GM12878 (cell line): ENCODE results near the gene CHCHD3. TPM values are rescaled to one million over a fixed set of nuclear protein-coding genes. Genes with fewer than 3 reads are reported as not detected.

Experiments used
- ATAC-seq: fragments of 200-7000 bp; cut with Tn5 transposase; 3 replicates; pipeline ENCODE4 v1.9.1; 2020; ENCODE audit warnings: mild to moderate bottlenecking, moderate library complexity
- BruUV-seq: library from RNA; stranded (reverse); fragments of 400-500 nt; replicated peaks from 2 replicates; lab custom pipeline; 2021; lab: Mats Ljungman, UMichigan
- CTCF ChIA-PET: fragments of 300-600 bp; sonication (Branson Sonifier 250); formaldehyde crosslinking; extraction: SDS; loops from one replicate; lab custom pipeline; 2021; ENCODE audit warnings: inconsistent platforms; lab: Yijun Ruan, JAX
- POLR2A ChIA-PET: fragments of 350-600 bp; formaldehyde crosslinking; extraction: SDS; loops from one replicate; lab custom pipeline; 2021; ENCODE audit warnings: inconsistent platforms; lab: Charles Lee
- RAD21 ChIA-PET: fragments of 300-600 bp; sonication (Branson Sonifier 250); formaldehyde crosslinking; loops from one replicate; lab custom pipeline; 2023; ENCODE audit warnings: antibody characterized with exemption; ENCODE audit not compliant: unreplicated experiment; lab: Charles Lee
- SMC1A ChIA-PET: fragments of 300-600 bp; sonication (Branson Sonifier 250); formaldehyde crosslinking; loops from one replicate; lab custom pipeline; 2023; ENCODE audit not compliant: unreplicated experiment, uncharacterized antibody; lab: Charles Lee
- DNase-seq: peaks from one replicate; pipeline ENCODE4 v3.0.0-alpha.2; 2011; ENCODE audit warnings: low read depth, low spot score
- FAIRE-seq: peaks from 3 replicates; lab custom pipeline; 2011; peaks lifted over from hg19 to GRCh38; lab: Jason Lieb, UNC
- H2AFZ ChIP-seq: 2 replicates; pipeline ENCODE4 v1.6.0; 2011; ENCODE audit warnings: low read depth, low read length, control low read depth; ENCODE audit not compliant: control insufficient read depth
- H3K27ac ChIP-seq: 2 replicates; pipeline ENCODE4 v1.5.1; 2011; ENCODE audit warnings: control low read depth; ENCODE audit not compliant: control insufficient read depth, insufficient read depth
- H3K27me3 ChIP-seq, 2 experiments: replicated peaks in 1 of 2; 2 replicates each; pipeline versions ENCODE4 v1.6.0 to v1.6.1; 2011; ENCODE audit warnings: low read length in 1 of 2; ENCODE audit not compliant: control insufficient read depth in 2 of 2, insufficient read depth in 2 of 2
- H3K36me3 ChIP-seq, 2 experiments: 2 replicates each; pipeline ENCODE4 v1.5.1; 2011; ENCODE audit warnings: low read length in 1 of 2; ENCODE audit not compliant: control insufficient read depth in 2 of 2, insufficient read depth in 2 of 2
- H3K4me1 ChIP-seq: 2 replicates; pipeline ENCODE4 v1.6.1; 2011; ENCODE audit warnings: mild to moderate bottlenecking, low read length, moderate library complexity, mixed read lengths; ENCODE audit not compliant: control insufficient read depth, insufficient read depth
- H3K4me2 ChIP-seq: 2 replicates; pipeline ENCODE4 v1.6.0; 2011; ENCODE audit warnings: control low read depth; ENCODE audit not compliant: control insufficient read depth, insufficient read depth
- H3K4me3 ChIP-seq: fragments of 200-600 bp; sonication (generic); 2 replicates; pipeline ENCODE4 v1.5.1; 2016
- H3K79me2 ChIP-seq: 2 replicates; pipeline ENCODE4 v1.6.0; 2011; ENCODE audit warnings: low read length; ENCODE audit not compliant: control insufficient read depth, insufficient read depth
- H3K9ac ChIP-seq: 2 replicates; pipeline ENCODE4 v1.8.0; 2011; ENCODE audit warnings: low read length, control low read depth, mixed read lengths; ENCODE audit not compliant: control insufficient read depth, insufficient read depth
- H3K9me3 ChIP-seq: replicated peaks from 3 replicates; pipeline ENCODE4 v1.5.1; 2011; ENCODE audit warnings: mild to moderate bottlenecking, low read length; ENCODE audit not compliant: control insufficient read depth, insufficient read depth
- H4K20me1 ChIP-seq: 2 replicates; pipeline ENCODE4 v1.6.0; 2011; ENCODE audit not compliant: control insufficient read depth, insufficient read depth
- IKZF1 ChIP-seq: fragments of 450-650 bp; conservative IDR thresholded peaks from 2 replicates; pipeline ENCODE4 v1.6.1; 2017; ENCODE audit warnings: antibody characterized with exemption, mild to moderate bottlenecking
- KAT2A ChIP-seq: conservative IDR thresholded peaks from 2 replicates; pipeline ENCODE4 v1.6.1; 2011; ENCODE audit warnings: low read depth, low read length; ENCODE audit not compliant: control insufficient read depth
- NFIC ChIP-seq: IDR thresholded peaks from 2 replicates; pipeline ENCODE4 v1.6.1; 2012; ENCODE audit warnings: low read depth, mild to moderate bottlenecking, inconsistent platforms, low read length, moderate library complexity
- NFYB ChIP-seq: IDR thresholded peaks from 2 replicates; pipeline ENCODE4 v1.6.1; 2011; ENCODE audit warnings: low read depth, mild to moderate bottlenecking, low read length, improper control_type of control experiment, moderate library complexity; ENCODE audit not compliant: insufficient read depth
- ZNF274 ChIP-seq: IDR thresholded peaks from one replicate; pipeline ENCODE4 v1.8.0; 2011; ENCODE audit not compliant: insufficient read length, insufficient read depth
- WGBS: methylation state at CpG from one replicate; pipeline ENCODE4 v1.1.6; 2016; ENCODE audit warnings: low lambda C conversion rate; ENCODE audit not compliant: insufficient replicate concordance, insufficient coverage; ENCODE audit errors: missing lambda C conversion rate; 5-methylcytosine and 5-hydroxymethylcytosine counted together
- in situ Hi-C: fragments of 300-500 bp; cut with MboI; formaldehyde crosslinking; loops from 9 replicates; pipeline ENCODE4 v1.14.3; 2018; ENCODE audit warnings: mixed read lengths
- intact Hi-C: fragments of 100-400 bp; cut with micrococcal nuclease; formaldehyde crosslinking; loops from one replicate; pipeline ENCODE4 v1.14.2; 2022; ENCODE audit not compliant: unreplicated experiment
- polyA plus RNA-seq, 11 experiments: library from polyadenylated mRNA; depleted of rRNA in 4 of 11; unstranded in 6 of 11; stranded (reverse) in 5 of 11; fragments of >200 nt; fragmentation: Nextera tagmentation in 4 of 11; fragmentation: Illumina TruSeq in 1 of 11; extraction: Ambion mirVana in 4 of 11; extraction: Trizol in 1 of 11; gene quantifications; 1 replicate in 1 of 11; 2 replicates in 10 of 11; pipeline versions ENCODE4 v1.2.1 to v1.2.3, GENCODE V29; 2011 to 2016; ENCODE audit warnings: inconsistent platforms in 2 of 11, missing spikeins in 2 of 11, low read depth in 1 of 11
- total RNA-seq, 4 experiments: library from RNA; depleted of rRNA in 3 of 4; stranded (reverse); fragments of >200 nt in 3 of 4; fragmentation: Illumina TruSeq in 1 of 4; extraction: Trizol in 1 of 4; gene quantifications; 2 replicates each; pipeline versions ENCODE4 v1.2.1 to v1.2.3, GENCODE V29; 2013 to 2021
- TF ChIP-seq, protein P1 (sequence below): fragments of 450-650 bp; formaldehyde crosslinking; IDR thresholded peaks from 2 replicates; pipeline ENCODE4 v1.4.0; 2020; ENCODE audit warnings: mild to moderate bottlenecking, moderate library complexity

Gene CHCHD3
- total and polyA plus RNA-seq, 10 of the 15 experiments (the other 5 are each of a cell fraction or from before 2014, with no cell fraction given), result 38.3 to 178 (median 96.2) TPM

DNA sequence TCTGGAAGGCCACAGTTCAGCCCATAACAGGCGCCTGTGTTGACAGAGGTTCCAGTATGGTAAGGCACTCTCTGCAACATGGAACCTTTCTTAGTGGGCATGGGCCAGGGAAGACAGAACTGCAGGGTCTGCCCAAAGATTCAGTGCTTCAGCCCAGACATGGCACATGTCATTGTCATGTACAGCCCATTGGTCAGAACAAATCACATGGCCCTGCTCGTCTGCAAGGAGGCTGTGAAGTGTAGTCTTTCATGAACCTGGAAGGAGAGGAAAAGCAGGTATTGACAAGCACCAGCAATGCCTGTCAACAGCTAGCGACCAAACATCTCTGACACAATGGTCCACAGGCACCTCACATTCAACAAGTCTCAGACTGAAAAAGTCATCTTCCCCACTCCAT lies 30.4 kb upstream of the CHCHD3 start:
- Histone ChIP-seq H3K9me3 (no peaks in the 10 kb centered on the region; the same call in 2 of the 3 replicates), H4K20me1 (no peaks in the 10 kb centered on the region), H3K36me3 (no peaks in the 10 kb centered on the region), H3K4me3 (no peak overlapping the region), H3K79me2 (no peaks in the 10 kb centered on the region), H2AFZ (no peak overlapping the region), H3K4me2 (no peak overlapping the region), H3K27ac (no peak overlapping the region), H3K9ac (no peak overlapping the region), H3K4me1 (no peaks in the 10 kb centered on the region), H3K27me3 (no peaks in the 10 kb centered on the region)
- no peak for FAIRE-seq
- RAD21 ChIA-PET, result no interaction called here
- POLR2A ChIA-PET, result no interaction called here
- SMC1A ChIA-PET, result no interaction called here
- no peak for DNase-seq
- ATAC-seq, result no peak
- intact Hi-C loops, result no loop called here
- TF ChIP-seq KAT2A (no peak), NFYB (0 out of 2 replicates have a peak, but pooled peaks have one; percentile 15), IKZF1 (no peak), NFIC (no peak), ZNF274 (no peak)
- TF ChIP-seq, protein P1, sequence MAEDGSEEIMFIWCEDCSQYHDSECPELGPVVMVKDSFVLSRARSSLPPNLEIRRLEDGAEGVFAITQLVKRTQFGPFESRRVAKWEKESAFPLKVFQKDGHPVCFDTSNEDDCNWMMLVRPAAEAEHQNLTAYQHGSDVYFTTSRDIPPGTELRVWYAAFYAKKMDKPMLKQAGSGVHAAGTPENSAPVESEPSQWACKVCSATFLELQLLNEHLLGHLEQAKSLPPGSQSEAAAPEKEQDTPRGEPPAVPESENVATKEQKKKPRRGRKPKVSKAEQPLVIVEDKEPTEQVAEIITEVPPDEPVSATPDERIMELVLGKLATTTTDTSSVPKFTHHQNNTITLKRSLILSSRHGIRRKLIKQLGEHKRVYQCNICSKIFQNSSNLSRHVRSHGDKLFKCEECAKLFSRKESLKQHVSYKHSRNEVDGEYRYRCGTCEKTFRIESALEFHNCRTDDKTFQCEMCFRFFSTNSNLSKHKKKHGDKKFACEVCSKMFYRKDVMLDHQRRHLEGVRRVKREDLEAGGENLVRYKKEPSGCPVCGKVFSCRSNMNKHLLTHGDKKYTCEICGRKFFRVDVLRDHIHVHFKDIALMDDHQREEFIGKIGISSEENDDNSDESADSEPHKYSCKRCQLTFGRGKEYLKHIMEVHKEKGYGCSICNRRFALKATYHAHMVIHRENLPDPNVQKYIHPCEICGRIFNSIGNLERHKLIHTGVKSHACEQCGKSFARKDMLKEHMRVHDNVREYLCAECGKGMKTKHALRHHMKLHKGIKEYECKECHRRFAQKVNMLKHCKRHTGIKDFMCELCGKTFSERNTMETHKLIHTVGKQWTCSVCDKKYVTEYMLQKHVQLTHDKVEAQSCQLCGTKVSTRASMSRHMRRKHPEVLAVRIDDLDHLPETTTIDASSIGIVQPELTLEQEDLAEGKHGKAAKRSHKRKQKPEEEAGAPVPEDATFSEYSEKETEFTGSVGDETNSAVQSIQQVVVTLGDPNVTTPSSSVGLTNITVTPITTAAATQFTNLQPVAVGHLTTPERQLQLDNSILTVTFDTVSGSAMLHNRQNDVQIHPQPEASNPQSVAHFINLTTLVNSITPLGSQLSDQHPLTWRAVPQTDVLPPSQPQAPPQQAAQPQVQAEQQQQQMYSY (CRISPR knock-in tag), result no peak
- BruUV-seq, result no TSS peak
- 22% methylated on average over 3 of the region's 3 CpGs for WGBS
- in situ Hi-C loops, result no loop called here
- CTCF ChIA-PET, result no interaction called here
